IPS-NIHi7 (cell line): ENCODE data around the gene PSEN1.

Source experiments
- DNase-seq: peaks from one replicate; pipeline ENCODE4 v3.0.0; 2012; ENCODE audit warnings: mixed read lengths; ENCODE audit errors: extremely low spot score

PSEN1 gene

DNA sequence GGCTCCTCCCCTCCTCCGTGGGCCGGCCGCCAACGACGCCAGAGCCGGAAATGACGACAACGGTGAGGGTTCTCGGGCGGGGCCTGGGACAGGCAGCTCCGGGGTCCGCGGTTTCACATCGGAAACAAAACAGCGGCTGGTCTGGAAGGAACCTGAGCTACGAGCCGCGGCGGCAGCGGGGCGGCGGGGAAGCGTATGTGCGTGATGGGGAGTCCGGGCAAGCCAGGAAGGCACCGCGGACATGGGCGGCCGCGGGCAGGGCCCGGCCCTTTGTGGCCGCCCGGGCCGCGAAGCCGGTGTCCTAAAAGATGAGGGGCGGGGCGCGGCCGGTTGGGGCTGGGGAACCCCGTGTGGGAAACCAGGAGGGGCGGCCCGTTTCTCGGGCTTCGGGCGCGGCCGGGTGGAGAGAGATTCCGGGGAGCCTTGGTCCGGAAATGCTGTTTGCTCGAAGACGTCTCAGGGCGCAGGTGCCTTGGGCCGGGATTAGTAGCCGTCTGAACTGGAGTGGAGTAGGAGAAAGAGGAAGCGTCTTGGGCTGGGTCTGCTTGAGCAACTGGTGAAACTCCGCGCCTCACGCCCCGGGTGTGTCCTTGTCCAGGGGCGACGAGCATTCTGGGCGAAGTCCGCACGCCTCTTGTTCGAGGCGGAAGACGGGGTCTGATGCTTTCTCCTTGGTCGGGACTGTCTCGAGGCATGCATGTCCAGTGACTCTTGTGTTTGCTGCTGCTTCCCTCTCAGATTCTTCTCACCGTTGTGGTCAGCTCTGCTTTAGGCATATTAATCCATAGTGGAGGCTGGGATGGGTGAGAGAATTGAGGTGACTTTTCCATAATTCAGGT, at the start of gene PSEN1:
PSEN1 (plus strand) TSS at position 121 of the 839 bp plus-strand sequence. CDS start 11,513 bp downstream, outside the sequence.
- peak; percentile 99 for DNase-seq

DNA sequence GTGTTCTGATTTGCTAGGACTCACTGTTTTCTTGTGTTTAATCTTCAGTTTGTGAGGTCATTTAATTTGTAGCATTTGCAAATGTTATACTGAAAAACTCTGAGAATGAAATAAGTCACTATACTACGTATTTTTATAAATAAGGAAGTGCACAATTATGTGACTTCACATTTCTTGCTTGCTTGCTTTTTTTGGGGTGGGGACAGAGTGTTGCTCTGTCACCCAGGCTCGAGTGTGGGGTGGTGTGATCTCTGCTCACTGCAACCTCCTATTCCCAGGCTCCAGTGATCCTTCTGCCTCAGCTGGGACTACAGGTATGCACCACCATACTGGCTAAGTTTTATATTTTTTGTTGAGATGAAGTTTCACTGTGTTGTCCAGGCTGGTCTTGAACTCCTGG, 45.3 kb upstream of the PSEN1 start:
- no peak for DNase-seq

DNA sequence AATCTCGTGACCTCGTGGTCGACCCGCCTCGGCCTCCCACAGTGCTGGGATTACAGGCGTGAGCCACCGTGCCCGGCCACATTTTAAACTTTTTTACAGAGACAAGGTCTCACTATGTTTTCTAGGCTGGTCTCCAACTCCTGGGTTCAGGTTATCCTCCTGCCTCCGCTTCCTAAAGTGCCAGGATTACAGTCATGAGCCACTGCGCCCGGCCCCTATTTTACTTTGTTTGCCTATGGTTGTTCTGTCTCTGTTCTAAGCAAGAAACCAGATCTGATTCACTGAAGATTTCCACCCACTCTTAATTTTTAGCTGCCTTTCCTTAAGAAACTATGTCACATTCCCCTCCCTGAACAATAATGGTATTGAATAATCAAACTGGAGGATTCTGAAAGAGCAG, 38.9 kb upstream of the PSEN1 start:
- no peak for DNase-seq

DNA sequence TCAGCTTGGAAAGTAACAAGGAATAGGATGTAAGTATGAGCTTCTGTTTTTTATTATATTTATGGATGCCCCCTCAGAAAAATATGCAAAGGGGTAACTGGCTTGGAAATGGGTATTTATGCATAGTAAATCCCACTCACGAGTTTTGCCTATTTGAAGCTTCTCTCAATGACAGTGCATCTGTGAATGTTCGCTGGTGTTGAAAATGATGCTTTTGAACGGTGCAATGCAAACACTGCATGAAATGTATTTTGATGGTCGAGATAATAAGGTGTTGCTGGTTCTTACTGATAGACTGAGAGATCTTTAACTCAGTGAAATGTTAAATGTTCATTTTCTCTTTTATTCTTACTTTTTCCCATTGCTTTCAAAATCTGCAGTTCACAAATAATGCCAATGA, 36.0 kb upstream of the PSEN1 start:
- no peak for DNase-seq

DNA sequence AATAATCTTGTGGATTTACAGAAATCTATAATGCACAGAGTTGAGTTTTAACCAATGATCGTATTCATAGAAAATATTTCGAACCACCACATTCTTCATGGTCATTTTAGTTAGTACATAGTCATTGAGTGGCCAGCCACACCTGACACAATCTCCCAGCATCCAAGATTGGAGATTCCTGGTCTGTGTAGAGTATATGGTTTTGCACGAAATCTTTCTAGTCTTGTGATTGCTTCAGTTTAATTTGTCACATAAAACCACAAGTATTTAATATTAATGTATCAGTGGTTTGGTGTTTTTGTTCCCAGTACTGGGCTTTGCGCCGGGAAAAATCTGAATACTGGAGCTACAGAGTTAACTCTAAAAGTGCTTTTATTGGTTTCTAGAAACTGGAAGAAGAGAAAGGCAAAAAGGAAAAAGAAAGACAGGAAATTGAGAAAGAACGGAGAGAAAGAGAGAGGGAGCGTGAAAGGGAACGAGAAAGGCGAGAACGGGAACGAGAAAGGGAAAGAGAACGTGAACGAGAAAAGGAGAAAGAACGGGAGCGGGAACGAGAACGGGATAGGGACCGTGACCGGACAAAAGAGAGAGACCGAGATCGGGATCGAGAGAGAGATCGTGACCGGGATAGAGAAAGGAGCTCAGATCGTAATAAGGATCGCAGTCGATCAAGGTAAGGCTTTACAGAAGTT, 33.4 kb upstream of the PSEN1 start:
- no peak for DNase-seq

DNA sequence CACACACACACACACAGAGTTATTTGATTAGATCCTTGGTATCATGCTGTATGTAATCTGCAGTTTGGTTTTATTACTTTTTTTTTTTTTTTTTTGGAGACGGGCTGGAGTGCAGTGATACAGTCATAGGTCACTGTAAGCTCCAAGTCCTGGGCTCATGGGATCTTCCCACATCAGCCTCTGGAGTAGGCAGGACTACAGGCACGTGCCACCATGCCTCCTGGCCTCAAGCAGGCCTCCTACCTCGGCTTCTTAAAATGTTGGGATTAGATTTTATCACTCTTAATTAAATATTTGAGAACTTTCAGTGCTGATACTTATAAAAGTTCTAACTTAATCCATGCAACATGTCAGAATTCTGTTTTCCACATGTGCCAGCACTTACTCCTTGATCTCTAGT, 31.3 kb upstream of the PSEN1 start:
- no peak for DNase-seq

DNA sequence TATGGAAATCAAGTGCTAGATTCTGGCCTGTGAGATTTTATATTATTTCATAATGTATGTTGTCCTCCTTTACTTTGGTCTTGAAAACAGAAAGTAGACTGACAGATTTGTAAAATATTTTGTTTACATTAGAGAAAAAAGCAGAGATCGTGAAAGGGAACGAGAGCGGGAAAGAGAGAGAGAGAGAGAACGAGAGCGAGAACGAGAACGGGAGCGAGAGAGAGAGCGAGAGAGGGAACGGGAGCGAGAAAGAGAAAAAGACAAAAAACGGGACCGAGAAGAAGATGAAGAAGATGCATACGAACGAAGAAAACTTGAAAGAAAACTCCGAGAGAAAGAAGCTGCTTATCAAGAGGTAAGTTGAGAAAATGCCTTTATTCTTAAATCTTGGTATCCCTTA, 30.6 kb upstream of the PSEN1 start:
- no peak for DNase-seq

DNA sequence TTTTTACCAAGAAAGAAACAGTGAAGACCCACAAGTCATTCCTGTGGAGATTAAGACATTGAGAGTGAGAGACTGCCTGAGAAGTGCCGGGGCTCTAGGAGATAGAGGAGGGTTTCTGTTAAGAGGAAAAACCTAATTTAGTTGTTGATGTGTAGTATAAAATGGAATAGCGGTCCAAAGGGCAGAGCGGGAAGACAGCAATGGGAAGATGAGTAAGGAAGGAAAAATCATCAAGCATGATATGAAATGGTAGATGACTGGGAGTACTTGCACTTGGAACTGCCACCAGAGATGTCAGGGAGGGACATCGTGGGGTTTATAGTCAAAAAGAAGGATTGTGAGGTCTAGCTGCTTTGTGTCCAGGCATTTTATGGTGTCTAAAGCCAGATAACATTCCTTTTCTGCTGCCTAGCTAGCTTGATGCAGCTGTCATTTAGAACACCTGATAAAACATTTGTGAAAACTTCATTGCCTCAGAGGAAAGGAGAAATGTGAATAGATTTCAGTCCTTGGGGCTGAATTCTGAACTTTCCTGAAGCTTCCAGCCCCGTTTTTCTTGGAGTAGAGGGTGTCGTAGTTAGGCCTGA, 20.1 kb upstream of the PSEN1 start:
- no peak for DNase-seq

DNA sequence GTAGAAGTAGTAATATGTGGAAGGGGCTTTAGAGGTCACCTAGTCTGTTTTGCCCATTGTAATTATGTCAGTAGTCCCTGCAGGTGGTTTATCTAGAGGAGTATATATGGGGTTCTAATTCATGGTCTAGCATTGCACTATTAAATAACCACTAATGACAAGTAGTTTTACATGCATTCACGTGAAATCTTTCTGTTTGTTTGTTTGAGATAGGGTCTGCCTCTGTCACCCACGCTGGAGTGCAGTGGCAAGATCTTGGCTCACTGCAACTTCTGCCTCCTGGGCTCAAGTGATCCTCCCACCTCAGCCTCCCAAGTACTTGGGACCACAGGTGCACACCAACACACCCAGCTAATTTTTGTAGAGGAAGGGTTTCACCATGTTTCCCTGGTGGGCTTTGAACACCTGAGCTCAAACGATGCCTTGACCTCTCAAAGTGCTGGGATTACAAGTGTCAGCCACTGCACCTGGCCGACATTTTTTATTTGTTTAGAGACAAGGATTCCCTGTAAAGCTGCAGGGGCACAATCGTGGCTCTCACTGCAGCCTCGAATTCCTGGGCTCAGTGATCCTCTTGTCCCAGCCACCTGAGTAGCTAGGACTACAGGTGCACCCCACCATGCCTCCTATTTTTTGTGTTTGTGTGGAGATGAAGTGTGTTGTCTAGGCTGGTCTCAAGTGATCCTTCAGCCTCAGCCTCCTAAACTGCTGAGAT, 12.0 kb upstream of the PSEN1 start:
- no peak for DNase-seq

DNA sequence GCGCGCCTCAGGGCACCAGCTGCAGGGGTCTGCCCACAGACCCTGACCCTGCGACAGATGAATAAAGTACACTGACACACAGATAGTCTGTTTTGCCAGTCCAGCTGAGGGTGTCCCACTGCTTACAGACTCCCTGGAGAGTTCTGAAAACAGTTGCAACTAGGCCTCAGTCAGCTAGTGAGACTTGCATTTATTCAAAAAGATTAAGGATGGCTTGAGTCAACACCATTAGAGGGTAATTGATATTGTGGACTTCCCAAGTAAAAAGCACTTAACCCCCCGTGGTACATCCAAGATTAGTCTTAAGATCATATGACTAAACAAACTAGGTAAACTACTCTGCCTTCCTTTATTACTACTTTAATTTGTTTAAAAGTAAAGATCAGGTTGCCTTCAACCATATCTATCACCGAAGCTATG, 11.1 kb upstream of the PSEN1 start:
- DNase-seq, result no peak

DNA sequence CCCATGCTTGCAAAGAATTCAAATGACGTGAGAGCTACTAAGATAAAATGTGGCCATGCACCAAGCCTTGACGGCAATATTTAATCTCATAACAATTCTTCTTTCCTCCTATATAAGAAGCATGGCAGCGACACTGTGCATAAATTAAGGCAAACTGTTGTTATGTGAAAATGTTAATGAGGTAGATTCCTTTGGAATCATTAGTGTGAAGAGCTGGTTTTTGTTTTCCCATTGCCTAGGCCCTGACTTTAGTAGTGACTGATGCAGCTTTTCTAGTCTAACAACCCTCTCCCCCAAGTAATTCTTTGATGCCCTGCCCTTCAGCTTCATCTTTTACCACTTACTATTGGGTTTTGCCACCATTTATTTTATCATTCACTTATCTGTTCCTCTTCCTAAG, 10.6 kb upstream of the PSEN1 start:
- DNase-seq, result peak; percentile 18

DNA sequence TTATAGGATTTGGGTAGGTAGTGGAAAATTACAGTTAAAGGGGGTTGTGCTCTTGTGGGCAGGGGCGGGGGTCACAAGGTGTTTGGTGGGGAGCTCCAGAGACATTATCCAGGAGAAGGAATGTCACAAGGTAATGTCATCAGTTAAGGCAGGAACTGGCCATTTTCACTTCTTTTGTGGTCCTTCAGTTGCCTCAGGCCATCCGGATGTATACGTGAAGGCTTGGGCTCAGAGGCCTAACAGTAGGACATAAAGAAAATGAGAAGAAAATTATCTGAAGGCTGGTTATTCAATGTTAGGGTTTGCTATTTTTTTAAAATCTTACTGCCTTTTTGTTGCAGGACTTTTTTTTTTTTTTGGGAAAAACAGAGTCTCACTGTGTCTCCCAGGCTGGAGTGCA, 2.5 kb upstream of the PSEN1 start:
- no peak for DNase-seq

DNA sequence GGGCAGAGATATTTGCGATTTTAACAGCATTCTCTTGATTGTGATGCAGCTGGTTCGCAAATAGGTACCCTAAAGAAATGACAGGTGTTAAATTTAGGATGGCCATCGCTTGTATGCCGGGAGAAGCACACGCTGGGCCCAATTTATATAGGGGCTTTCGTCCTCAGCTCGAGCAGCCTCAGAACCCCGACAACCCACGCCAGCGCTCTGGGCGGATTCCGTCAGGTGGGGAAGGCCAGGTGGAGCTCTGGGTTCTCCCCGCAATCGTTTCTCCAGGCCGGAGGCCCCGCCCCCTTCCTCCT, 271 bp upstream of the PSEN1 start:
- DNase-seq, result no peak

DNA sequence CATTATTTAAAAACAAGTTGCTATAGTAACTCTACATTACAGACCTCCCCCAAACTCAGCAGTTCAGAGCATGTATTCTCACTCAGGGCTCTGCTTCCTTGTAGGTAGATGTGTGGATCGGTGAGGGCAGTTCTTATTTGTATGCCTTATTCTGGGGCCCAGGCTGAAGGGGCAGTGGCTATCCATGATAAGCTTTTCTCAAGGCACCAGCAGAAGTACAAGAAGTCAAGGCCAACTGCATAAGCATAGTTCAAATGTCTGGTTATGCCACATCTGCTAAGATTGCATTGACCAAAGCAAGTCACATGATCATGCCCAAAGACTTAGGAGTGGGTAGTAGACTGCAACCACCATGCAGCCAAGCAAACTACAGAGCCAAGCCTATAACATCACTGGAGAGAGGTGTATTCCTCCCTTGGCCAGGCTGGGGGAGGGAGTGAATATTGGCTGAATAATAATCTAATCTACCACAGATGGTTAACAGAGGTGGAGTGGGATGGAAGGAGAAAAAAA, 4.6 kb downstream of the PSEN1 start:
- no peak for DNase-seq

DNA sequence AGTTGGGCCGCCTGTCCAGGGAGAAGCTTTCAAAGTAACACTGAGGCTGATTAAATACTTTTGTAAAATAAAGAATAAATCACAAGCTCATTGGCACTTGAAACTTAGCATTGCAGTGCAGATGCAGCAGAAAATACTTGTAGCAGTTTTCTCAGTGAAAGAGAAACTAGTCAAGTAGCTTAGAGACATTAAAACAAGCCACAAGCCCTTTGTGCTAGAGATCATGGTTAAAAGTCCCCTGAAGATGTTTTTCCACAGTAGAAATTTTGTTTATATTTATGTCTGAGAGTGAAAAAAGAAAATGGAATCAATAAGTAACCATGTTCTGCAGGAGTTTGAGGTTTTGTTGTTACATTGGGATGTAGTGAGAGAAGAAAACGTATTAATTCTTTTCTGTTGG, 5.9 kb downstream of the PSEN1 start:
- no peak for DNase-seq

DNA sequence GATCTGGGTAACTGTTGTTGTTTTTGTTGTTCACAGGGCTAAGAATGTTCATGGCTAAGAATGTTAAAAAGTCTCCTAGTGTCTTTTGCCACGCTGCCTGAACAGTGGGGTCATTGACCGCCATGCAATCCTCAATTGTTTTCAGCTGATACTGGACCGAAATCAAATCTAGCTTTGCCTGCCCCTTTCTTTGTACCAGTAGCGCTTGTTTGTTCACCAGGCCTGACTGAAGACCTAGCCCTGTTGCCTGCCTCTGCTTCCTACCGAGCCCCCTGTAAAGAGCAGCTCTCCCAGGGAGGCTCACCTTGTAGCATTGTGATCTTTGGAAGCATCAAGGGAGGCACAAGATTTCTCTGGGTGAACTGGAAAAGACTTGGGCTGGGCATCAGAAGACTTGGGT, 6.7 kb downstream of the PSEN1 start:
- DNase-seq, result peak; percentile 12

DNA sequence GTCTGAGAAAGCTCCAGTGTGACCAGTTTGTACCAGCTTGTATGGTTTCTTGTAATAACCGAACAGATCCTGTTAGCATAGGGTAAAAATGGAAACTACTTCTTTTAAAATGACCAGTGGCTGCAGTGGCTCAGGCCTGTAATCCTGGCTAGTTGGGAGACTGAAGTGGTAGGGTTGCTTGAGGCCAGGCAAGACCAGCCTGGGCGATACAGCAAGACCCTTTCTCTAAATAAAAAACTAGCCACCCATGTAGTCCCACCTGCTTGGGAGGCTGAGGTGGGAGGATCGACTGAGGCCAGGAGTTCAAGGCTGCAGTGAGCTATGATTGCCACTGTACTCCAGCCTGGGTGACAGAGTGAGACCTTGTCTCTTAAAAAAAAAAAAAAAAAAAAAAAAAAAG, 7.3 kb downstream of the PSEN1 start:
- DNase-seq, result no peak

DNA sequence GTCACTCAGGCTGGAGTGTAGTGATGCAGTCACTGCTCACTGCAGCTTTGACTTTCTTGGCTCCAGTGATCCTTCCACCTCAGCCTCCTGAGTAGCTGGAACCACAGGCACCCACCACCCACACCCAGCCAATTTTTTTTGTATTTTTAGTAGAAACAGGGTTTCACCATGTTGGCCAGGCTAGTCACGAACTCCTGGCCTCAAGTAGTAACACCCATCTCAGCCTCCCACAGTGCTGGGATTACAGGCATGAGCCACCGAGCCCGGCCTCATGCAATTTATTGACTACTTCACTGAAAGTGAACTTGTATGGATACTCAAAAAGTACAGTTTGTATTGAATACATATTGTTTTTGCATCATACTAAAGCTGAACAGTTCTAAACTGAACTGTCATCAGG, 9.1 kb downstream of the PSEN1 start:
- no peak for DNase-seq

DNA sequence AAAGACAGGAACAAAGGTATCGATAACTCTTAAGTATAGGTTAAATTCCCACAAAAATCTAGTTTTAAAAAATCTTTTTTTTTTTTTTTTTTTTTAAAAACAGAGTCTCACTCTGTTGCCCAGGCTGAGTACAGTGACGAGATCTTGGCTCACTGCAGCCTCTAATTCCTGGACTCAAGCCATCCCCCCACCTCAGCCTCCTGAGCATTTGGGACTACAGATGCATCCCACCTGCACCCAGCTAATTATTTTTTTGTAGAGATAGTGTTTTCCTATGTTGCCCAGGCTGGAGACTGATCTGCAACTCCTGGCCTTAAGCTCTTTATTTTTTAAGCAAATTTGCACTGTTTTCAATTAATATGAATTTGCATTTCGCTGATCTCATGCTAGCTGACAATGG, 9.8 kb downstream of the PSEN1 start:
- DNase-seq, result no peak

DNA sequence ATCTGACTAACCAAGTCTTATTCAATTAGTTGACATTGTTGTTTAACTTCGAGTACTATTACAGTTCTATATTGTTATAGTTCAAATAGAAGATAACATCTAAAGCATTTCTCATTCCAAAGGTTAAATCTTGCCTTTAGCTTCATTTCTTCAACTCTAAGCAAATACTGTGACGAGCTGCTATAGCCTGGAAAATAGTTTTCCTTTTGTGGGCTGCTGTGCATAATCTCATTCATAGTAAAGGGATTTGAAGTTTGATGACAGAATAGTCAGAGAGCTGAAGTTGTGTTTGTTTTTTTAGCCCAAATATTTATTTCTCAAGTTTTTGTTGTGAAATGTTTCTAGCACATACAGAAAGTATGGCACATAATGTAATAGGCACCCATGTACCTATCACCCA, 13.4 kb downstream of the PSEN1 start:
- no peak for DNase-seq

DNA sequence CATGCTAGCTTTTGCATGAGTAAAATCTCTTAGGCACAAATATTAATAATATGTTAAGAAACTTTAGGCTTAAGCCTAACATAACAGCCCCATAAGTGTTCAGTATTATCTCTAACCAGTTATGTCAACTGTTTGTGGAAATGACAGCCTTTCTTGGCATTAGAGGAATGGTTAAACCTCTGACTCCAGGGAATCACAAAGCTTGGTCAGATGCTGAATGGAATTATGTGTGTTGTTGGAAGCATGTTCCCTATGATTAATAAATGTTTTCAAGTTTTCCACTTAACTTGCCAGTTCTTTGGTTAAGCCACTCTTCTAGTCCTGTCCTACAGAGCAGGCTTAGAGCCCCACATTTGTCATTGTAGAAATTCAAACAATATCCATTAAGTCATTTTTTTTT, 17.0 kb downstream of the PSEN1 start:
- no peak for DNase-seq

DNA sequence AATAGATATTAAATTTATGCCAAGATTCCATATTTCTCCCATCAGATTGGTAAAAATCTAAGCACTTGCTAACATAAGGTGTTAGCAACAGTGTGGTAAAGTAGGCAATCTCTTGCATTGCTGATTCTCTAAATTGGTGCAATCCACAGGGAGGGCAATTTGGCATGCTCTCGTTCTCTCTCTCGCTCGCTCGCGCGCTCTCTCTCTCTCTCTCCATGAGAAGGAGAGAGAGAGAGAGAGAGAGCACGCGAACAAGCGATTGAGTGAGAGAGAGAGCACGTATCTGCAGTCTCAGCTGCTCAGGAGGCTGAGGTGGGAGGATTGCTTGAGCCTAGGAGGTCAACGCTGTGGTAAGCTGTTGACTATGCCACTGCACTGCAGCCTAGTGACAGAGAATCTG, 25.9 kb downstream of the PSEN1 start:
- DNase-seq, result no peak
